GM21619 (cell line): ENCODE measurements around the gene JPT1.
A peak's percentile ranks its signal among the peaks of the same experiment; 100 is the strongest.
"Not testable (repeated sequence)": the region's sequence is repeated elsewhere in the genome, so short reads cannot be mapped to it uniquely, and the experiment has no call there.

Experiments
- ATAC-seq: cut with Tn5 transposase; IDR thresholded peaks from one replicate; pipeline ENCODE4 v1.9.1; 2021; ENCODE audit not compliant: unreplicated experiment

JPT1 gene

GRCh38 chr17:75158480-75158879 is 4.2 kb upstream of the JPT1 start:
- ATAC-seq: not testable (repeated sequence)

- ATAC-seq: no peak
Measured at GRCh38 chr17:75155191-75155601, 884 bp upstream of the JPT1 start.

GRCh38 chr17:75153780-75154194 is 525 bp downstream of the JPT1 start:
- peak; percentile 23 for ATAC-seq

- ATAC-seq: no peak
Measured at GRCh38 chr17:75152922-75153779, 1.2 kb downstream of the JPT1 start.

- ATAC-seq: no peak
Measured at GRCh38 chr17:75152523-75152921, 1.8 kb downstream of the JPT1 start.

- no peak for ATAC-seq
Measured at GRCh38 chr17:75151930-75152329, 2.4 kb downstream of the JPT1 start.

- no peak for ATAC-seq
Measured at GRCh38 chr17:75147878-75148546, 6.3 kb downstream of the JPT1 start.

GRCh38 chr17:75146592-75146991 is 7.7 kb downstream of the JPT1 start:
- ATAC-seq: no peak

GRCh38 chr17:75144816-75145512 is 9.3 kb downstream of the JPT1 start:
- no peak for ATAC-seq

- ATAC-seq: no peak
Measured at GRCh38 chr17:75142236-75142971, 11.9 kb downstream of the JPT1 start.

- no peak for ATAC-seq
Measured at GRCh38 chr17:75138519-75138918, 15.8 kb downstream of the JPT1 start.

- not testable (repeated sequence) for ATAC-seq
Measured at GRCh38 chr17:75137762-75138161, 16.6 kb downstream of the JPT1 start.

GRCh38 chr17:75135946-75136345 is 18.4 kb downstream of the JPT1 start:
- ATAC-seq: no peak

GRCh38 chr17:75135452-75135851 is 18.9 kb downstream of the JPT1 start:
- ATAC-seq: no peak

- not testable (repeated sequence) for ATAC-seq
Measured at GRCh38 chr17:75133607-75134347, 20.5 kb downstream of the JPT1 start.

GRCh38 chr17:75133001-75133400 is 21.3 kb downstream of the JPT1 start:
- no peak for ATAC-seq

GRCh38 chr17:75132018-75133000 is 22.0 kb downstream of the JPT1 start:
- ATAC-seq: not testable (repeated sequence)

- ATAC-seq: peak; percentile 78
Measured at GRCh38 chr17:75131278-75132017, 22.9 kb downstream of the JPT1 start, which contains the start of gene NT5C. TSS of gene NT5C (minus strand) at chr17:75131742. CDS start at chr17:75131707, 35 bp downstream.
